Measurements from ENCODE around the gene SLC4A1AP. TPM values are rescaled to one million over a fixed set of nuclear protein-coding genes. Genes with fewer than 3 reads are reported as not detected.

SLC4A1AP gene
- total RNA-seq, 2 donors from 2014 or later, result 16.1 to 17.1 TPM

DNA sequence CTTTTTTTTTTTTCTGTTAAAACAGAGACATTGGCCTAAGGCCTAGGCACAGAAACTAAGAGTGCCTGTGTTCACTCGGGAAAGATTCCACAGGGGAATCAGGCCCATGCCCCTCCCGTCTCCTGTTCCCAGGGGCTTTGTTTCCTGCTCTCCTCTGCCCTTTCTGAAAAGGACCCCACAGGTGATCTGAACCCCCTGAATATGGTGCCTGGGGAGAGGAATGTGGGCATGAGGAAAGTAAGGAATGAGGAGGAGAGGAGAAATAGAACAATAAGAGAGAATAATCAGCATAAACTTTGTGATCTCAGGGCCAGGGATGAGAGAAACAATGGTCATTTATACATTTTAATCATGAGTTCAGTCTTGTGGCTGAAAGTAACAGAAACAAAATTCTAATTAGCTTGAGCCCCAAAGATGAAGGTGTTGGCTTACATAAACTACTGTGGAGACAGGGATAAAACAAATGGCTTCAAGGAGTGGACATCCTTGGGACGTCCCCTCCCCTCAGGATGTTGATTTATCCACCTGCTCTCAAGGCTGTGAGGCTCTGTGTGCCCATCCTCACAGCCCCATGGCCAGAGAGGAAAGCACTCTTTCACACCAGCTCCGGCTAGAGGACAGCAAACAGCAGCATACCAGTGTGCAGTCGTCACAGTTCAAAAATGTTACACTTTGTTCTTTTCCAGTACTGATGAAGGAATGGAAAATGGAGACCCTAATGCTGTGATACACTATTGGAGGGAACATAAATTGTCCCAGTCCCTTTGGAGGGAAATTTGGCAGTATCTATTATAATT lies 61.4 kb downstream of the SLC4A1AP start:
- TF ChIP-seq, protein P1, sequence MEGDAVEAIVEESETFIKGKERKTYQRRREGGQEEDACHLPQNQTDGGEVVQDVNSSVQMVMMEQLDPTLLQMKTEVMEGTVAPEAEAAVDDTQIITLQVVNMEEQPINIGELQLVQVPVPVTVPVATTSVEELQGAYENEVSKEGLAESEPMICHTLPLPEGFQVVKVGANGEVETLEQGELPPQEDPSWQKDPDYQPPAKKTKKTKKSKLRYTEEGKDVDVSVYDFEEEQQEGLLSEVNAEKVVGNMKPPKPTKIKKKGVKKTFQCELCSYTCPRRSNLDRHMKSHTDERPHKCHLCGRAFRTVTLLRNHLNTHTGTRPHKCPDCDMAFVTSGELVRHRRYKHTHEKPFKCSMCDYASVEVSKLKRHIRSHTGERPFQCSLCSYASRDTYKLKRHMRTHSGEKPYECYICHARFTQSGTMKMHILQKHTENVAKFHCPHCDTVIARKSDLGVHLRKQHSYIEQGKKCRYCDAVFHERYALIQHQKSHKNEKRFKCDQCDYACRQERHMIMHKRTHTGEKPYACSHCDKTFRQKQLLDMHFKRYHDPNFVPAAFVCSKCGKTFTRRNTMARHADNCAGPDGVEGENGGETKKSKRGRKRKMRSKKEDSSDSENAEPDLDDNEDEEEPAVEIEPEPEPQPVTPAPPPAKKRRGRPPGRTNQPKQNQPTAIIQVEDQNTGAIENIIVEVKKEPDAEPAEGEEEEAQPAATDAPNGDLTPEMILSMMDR (IDR thresholded peaks at IDR 0.05), result no peak
- Histone ChIP-seq H3K9me3 (no peaks in the 10 kb centered on the region), H3K36me3 (no peaks in the 10 kb centered on the region), H3K27ac (no peak overlapping the region), H3K4me1 (no peaks in the 10 kb centered on the region), H3K9ac (ENCODE audit: low read depth in 2 of 2, low read length in 2 of 2) (no peak overlapping the region), H3K4me3 (no peak overlapping the region), H3K27me3 (no peaks in the 10 kb centered on the region)
- intact Hi-C loops (cut with DNase I), result no loop called here
- DNase-seq, result no peak

DNA sequence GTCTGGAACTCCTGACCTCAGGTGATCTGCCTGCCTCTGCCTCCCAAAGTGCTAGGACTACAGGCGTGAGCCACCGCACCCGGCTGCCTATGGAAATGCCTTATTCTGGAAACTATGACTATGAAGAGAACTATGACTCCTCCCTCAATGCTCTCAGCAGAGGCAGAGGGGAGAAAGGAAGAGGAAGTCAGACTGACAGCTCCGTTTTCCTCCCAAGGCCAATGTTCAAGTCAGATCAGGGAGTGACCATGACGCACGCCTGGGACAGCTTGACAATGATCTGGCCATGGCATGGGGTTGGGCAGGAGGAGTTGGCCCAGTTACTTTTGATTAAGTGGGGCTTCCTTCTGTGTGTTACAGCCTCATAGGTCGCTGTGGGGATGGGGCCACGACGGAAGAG lies 63.6 kb downstream of the SLC4A1AP start:
- Histone ChIP-seq H3K4me1 (no peaks in the 10 kb centered on the region), H3K9ac (ENCODE audit: low read depth in 2 of 2, low read length in 2 of 2) (no peak overlapping the region), H3K27me3 (no peaks in the 10 kb centered on the region), H3K36me3 (no peaks in the 10 kb centered on the region), H3K4me3 (no peak overlapping the region), H3K27ac (peak overlapping the region; percentile 12), H3K9me3 (no peaks in the 10 kb centered on the region)
- peak; percentile 46 for DNase-seq
- TF ChIP-seq, protein P1 (IDR thresholded peaks at IDR 0.05), result no peak
- intact Hi-C loops (cut with DNase I), result no loop called here

DNA sequence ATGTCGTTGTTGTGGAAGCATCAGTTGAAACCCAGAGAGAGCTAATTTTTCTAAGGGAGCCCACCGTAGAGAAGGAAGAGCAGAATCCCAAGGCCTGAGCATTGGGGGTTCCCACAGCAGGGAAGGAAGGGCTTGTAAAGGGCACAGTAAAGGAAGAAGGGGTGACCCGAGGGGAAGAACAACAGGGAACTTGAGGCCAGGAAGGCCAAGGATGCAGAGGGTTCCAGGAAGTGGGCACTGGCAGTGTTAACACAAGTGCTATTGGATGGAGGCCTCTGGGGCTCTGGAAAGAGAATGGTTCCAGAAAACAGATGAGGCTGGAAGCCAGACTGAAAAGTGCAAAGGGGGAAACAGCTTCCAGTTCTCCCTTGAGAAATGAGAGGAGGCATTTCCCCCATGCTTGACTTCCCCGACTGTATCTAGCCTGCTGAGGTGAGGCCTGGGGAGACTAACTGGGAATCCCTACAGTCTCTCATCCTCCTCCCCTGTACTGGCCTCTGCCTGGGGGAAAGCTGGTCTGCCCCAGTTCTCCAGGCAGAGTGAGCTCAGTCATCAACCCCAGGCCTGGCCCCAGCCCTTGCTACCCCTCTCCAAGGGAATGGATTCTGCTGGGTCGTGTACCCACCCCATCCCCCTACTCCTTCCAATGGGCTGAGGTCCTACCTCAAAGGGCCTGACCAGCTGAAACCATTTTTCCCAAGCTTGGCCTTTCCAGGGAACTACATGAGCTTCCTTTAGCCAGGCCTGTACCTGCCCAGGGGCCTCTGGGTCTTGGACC lies 64.6 kb downstream of the SLC4A1AP start:
- intact Hi-C loops (cut with DNase I), result no loop called here
- Histone ChIP-seq H3K27ac (no peak overlapping the region), H3K9ac (ENCODE audit: low read depth in 2 of 2, low read length in 2 of 2) (no peak overlapping the region), H3K36me3 (no peaks in the 10 kb centered on the region), H3K9me3 (no peaks in the 10 kb centered on the region), H3K4me1 (no peaks in the 10 kb centered on the region), H3K27me3 (no peaks in the 10 kb centered on the region), H3K4me3 (no peak overlapping the region)
- TF ChIP-seq, protein P1 (IDR thresholded peaks at IDR 0.05), result no peak
- DNase-seq, result no peak

DNA sequence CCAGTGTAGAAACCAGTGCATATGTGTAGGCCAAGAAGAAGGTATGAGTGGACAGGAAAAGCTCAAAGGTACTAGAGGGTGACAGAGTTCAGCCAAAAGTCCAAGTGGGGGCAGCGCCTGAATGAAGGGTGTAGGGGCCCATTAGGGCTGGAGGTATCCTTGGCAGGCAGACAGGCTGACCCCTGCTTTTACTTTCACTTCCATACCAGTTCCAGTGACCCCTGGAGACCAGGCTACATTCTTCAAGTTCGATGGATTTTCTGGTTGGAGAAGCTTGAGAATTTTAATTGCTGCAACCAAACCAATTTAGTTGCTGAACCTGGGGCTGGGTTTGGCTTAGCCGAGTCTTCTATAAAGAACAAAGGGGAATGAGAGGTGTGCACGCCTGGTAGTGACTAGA lies 65.5 kb downstream of the SLC4A1AP start:
- Histone ChIP-seq H3K4me3 (no peak overlapping the region), H3K27ac (no peak overlapping the region), H3K4me1 (no peaks in the 10 kb centered on the region), H3K36me3 (no peaks in the 10 kb centered on the region), H3K9me3 (no peaks in the 10 kb centered on the region), H3K9ac (ENCODE audit: low read depth in 2 of 2, low read length in 2 of 2) (no peak overlapping the region), H3K27me3 (no peaks in the 10 kb centered on the region)
- intact Hi-C loops (cut with DNase I), result no loop called here
- TF ChIP-seq, protein P1 (IDR thresholded peaks at IDR 0.05), result no peak
- no peak for DNase-seq

DNA sequence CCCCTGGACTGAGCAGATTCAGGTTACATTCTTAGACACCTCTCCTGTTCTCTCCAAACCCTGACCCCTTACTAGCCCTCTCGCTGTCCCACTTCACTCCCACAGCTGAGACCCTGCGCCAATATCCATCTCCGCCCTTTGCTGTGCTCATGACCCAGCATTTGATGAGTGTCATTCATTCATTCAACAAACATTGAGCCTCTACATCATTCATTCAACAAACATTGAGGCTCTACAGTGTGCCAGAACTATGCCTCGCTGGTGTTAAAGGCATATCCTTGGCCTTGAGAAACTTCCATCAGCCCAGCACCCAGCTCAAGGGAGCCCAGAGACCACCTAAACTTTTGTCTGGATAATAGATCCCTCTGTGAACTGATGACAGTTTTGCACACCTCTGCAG lies 65.9 kb downstream of the SLC4A1AP start:
- Histone ChIP-seq H3K4me3 (no peak overlapping the region), H3K36me3 (no peaks in the 10 kb centered on the region), H3K4me1 (no peaks in the 10 kb centered on the region), H3K27ac (no peak overlapping the region), H3K27me3 (no peaks in the 10 kb centered on the region), H3K9ac (ENCODE audit: low read depth in 2 of 2, low read length in 2 of 2) (no peak overlapping the region), H3K9me3 (no peaks in the 10 kb centered on the region)
- no peak for DNase-seq
- TF ChIP-seq, protein P1 (IDR thresholded peaks at IDR 0.05), result no peak
- intact Hi-C loops (cut with DNase I), result no loop called here

All from colonic mucosa (tissue), 4 donors.